NCI-H2196 treated with DMSO at 0.1 percent for 48 hours (cell line): ENCODE data around the gene SSC5D.

Source experiments
- DNase-seq: peaks from one replicate; lab custom pipeline; 2025; ENCODE audit not compliant: unreplicated experiment; lab: John Stamatoyannopoulos, UW

The SSC5D gene

GRCh38 chr19:55472463-55472862 lies 15.8 kb upstream of the SSC5D start:
- DNase-seq, result no peak

- no peak for DNase-seq
These were observed 14.8 kb upstream of the SSC5D start for GRCh38 chr19:55473225-55474012.

- DNase-seq, result no peak
These were observed 13.7 kb upstream of the SSC5D start for GRCh38 chr19:55474269-55475265.

GRCh38 chr19:55476100-55476775 lies 12.0 kb upstream of the SSC5D start, which contains the start of gene ZNF628:
Gene ZNF628, plus strand, starts transcription at chr19:55476617. Its CDS starts 3,294 bp downstream, at chr19:55479911.
- DNase-seq, result peak; percentile 90

- DNase-seq, result no peak
These were observed 10.3 kb upstream of the SSC5D start for GRCh38 chr19:55477905-55478304.

- DNase-seq, result no peak
These were observed 9.9 kb upstream of the SSC5D start for GRCh38 chr19:55478364-55478763.

GRCh38 chr19:55479045-55479444 lies 9.2 kb upstream of the SSC5D start:
- no peak for DNase-seq

GRCh38 chr19:55479451-55480230 lies 8.6 kb upstream of the SSC5D start:
- DNase-seq, result no peak

GRCh38 chr19:55481148-55481793 lies 7.0 kb upstream of the SSC5D start:
- no peak for DNase-seq

- DNase-seq, result no peak
These were observed 6.5 kb upstream of the SSC5D start for GRCh38 chr19:55481794-55482155.

GRCh38 chr19:55482156-55482961 lies 5.9 kb upstream of the SSC5D start:
- DNase-seq, result no peak

GRCh38 chr19:55482967-55483705 lies 5.1 kb upstream of the SSC5D start:
- no peak for DNase-seq

GRCh38 chr19:55483706-55484592 lies 4.3 kb upstream of the SSC5D start:
- no peak for DNase-seq

GRCh38 chr19:55484593-55485438 lies 3.4 kb upstream of the SSC5D start, which contains the start of gene NAT14:
Gene NAT14, plus strand, starts transcription at chr19:55485188. Its CDS starts 521 bp downstream, at chr19:55485709.
- peak; percentile 36 for DNase-seq

GRCh38 chr19:55485439-55486011 lies 2.7 kb upstream of the SSC5D start:
- no peak for DNase-seq
